GM19438 (cell line): ENCODE data around the gene NIPAL4.
"Not testable (repeated sequence)": the region's sequence is repeated elsewhere in the genome, so short reads cannot be mapped to it uniquely, and the experiment has no call there.

Experiments
- ATAC-seq: cut with Tn5 transposase; IDR thresholded peaks from one replicate; pipeline ENCODE4 v1.9.1; 2021; ENCODE audit warnings: low read depth; ENCODE audit not compliant: unreplicated experiment

NIPAL4 gene

GRCh38 chr5:157459715-157460599, at the start of gene NIPAL4:
Gene NIPAL4 (plus strand): TSS chr5:157460213. CDS start chr5:157460321, 108 bp downstream.
- ATAC-seq: no peak

GRCh38 chr5:157415838-157416237, 44.2 kb upstream of the NIPAL4 start:
- no peak for ATAC-seq

- not testable (repeated sequence) for ATAC-seq
These were observed 40.5 kb upstream of the NIPAL4 start for GRCh38 chr5:157419521-157419920.

- not testable (repeated sequence) for ATAC-seq
These were observed 30.1 kb upstream of the NIPAL4 start for GRCh38 chr5:157429920-157430319.

GRCh38 chr5:157431544-157432200, 28.3 kb upstream of the NIPAL4 start:
- no peak for ATAC-seq

GRCh38 chr5:157434096-157434495, 25.9 kb upstream of the NIPAL4 start:
- ATAC-seq: no peak

- ATAC-seq: no peak
These were observed 16.9 kb upstream of the NIPAL4 start for GRCh38 chr5:157443041-157443549.

- no peak for ATAC-seq
These were observed 15.8 kb upstream of the NIPAL4 start for GRCh38 chr5:157444224-157444623.

GRCh38 chr5:157445745-157446411, 14.1 kb upstream of the NIPAL4 start:
- ATAC-seq: no peak

GRCh38 chr5:157446412-157446935, 13.5 kb upstream of the NIPAL4 start:
- ATAC-seq: no peak

- ATAC-seq: no peak
These were observed 12.8 kb upstream of the NIPAL4 start for GRCh38 chr5:157447201-157447637.

- no peak for ATAC-seq
These were observed 10.8 kb upstream of the NIPAL4 start for GRCh38 chr5:157449011-157449723.

- no peak for ATAC-seq
These were observed 10.0 kb upstream of the NIPAL4 start for GRCh38 chr5:157450024-157450423.

GRCh38 chr5:157451806-157452205, 8.2 kb upstream of the NIPAL4 start:
- ATAC-seq: no peak

GRCh38 chr5:157454273-157454672, 5.7 kb upstream of the NIPAL4 start:
- ATAC-seq: no peak

- ATAC-seq: no peak
These were observed 5.0 kb upstream of the NIPAL4 start for GRCh38 chr5:157455057-157455456.

GRCh38 chr5:157456301-157456700, 3.7 kb upstream of the NIPAL4 start:
- no peak for ATAC-seq

GRCh38 chr5:157457391-157457790, 2.6 kb upstream of the NIPAL4 start:
- ATAC-seq: no peak

GRCh38 chr5:157458835-157459234, 1.2 kb upstream of the NIPAL4 start:
- no peak for ATAC-seq
